Activated CD8-positive, alpha-beta T cell treated with anti-CD3 and anti-CD28 coated beads, Interleukin-2, amount 10 ng/mL, durations not matched to agents 7 days and 5 days (primary cell): ENCODE results near the gene FKBP1A. TPM values are rescaled to one million over a fixed set of nuclear protein-coding genes. Genes with fewer than 3 reads are reported as not detected.
"Not testable (repeated sequence)": the region's sequence is repeated elsewhere in the genome, so short reads cannot be mapped to it uniquely, and the experiment has no call there.

ENCODE experiments used
- ATAC-seq: fragments of 150-1000 bp; cut with Tn5 transposase; one replicate; pipeline ENCODE4 v1.10.0; 2021; ENCODE audit warnings: moderate library complexity
- CTCF ChIA-PET: fragments of 350-600 bp; sonication (Branson Sonifier 250); formaldehyde crosslinking; loops from one replicate; lab custom pipeline; 2021; ENCODE audit warnings: antibody characterized with exemption; lab: Charles Lee
- POLR2A ChIA-PET: fragments of 350-600 bp; sonication (Branson Sonifier 250); formaldehyde crosslinking; loops from one replicate; lab custom pipeline; 2021; ENCODE audit warnings: antibody characterized with exemption; lab: Charles Lee
- DNase-seq: peaks from one replicate; pipeline ENCODE4 v3.0.0-alpha.2; 2020
- H3K27ac Mint-ChIP-seq: one replicate; pipeline ENCODE4 v1.8.0; 2021; ENCODE audit warnings: mild to moderate bottlenecking, mixed read lengths
- H3K27me3 Mint-ChIP-seq: one replicate; pipeline ENCODE4 v1.8.0; 2021; ENCODE audit warnings: low read depth, mixed read lengths
- H3K36me3 Mint-ChIP-seq: one replicate; pipeline ENCODE4 v1.8.0; 2021; ENCODE audit warnings: low read depth, mixed read lengths
- H3K4me1 Mint-ChIP-seq: one replicate; pipeline ENCODE4 v1.8.0; 2021; ENCODE audit warnings: low read depth, mixed read lengths
- H3K4me3 Mint-ChIP-seq: one replicate; pipeline ENCODE4 v1.8.0; 2021; ENCODE audit warnings: mild to moderate bottlenecking, mixed read lengths
- H3K9me3 Mint-ChIP-seq: one replicate; pipeline ENCODE4 v1.8.0; 2022; ENCODE audit warnings: mixed read lengths; ENCODE audit not compliant: insufficient read depth
- total RNA-seq, 2 experiments: library from RNA; stranded (reverse); gene quantifications; one replicate each; pipeline ENCODE4 v1.2.3, GENCODE V29; 2021

FKBP1A gene
- total RNA-seq, 2 experiments from 2014 or later: 288 to 291 TPM

GRCh38 chr20:1362484-1362883, 30.4 kb downstream of the FKBP1A start:
- ATAC-seq (peak; percentile 15), DNase-seq (peak; percentile 42)
- CTCF ChIA-PET: interaction anchor here (1.0 to 2.0 kb wide), 3 partner anchors 19 to 414 kb away, joined by 3 to 13 read pairs (median 4); partner anchors contain the start of gene FKBP1A
- POLR2A ChIA-PET: interaction anchor here (1.1 kb wide), 1 partner anchor 36 kb away, joined by 3 read pairs; no protein-coding TSS in a partner anchor
- Mint-ChIP-seq H3K27ac (peak overlapping the region; percentile 68), H3K4me1 (peaks cover 88% of the 10 kb centered on the region), H3K27me3 (no peaks in the 10 kb centered on the region), H3K36me3 (peaks cover 89% of the 10 kb centered on the region), H3K4me3 (no peak overlapping the region), H3K9me3 (no peaks in the 10 kb centered on the region)

- ATAC-seq (no peak), DNase-seq (no peak)
- CTCF ChIA-PET: interaction anchor here (1.3 to 2.0 kb wide), 2 partner anchors 31 to 33 kb away, joined by 3 to 7 read pairs; no protein-coding TSS in a partner anchor
- H3K27me3 Mint-ChIP-seq: no peaks in the 10 kb centered on the region
- peaks cover 86% of the 10 kb centered on the region for H3K36me3 Mint-ChIP-seq
- POLR2A ChIA-PET: interaction anchor here (1.0 kb wide), 1 partner anchor 10 kb away, joined by 3 read pairs; no protein-coding TSS in a partner anchor
- H3K27ac Mint-ChIP-seq: no peak overlapping the region
- H3K4me3 Mint-ChIP-seq: no peak overlapping the region
- peaks cover 6% of the 10 kb centered on the region for H3K9me3 Mint-ChIP-seq
- peaks cover 83% of the 10 kb centered on the region for H3K4me1 Mint-ChIP-seq
These were observed 32.6 kb downstream of the FKBP1A start for GRCh38 chr20:1360094-1360846.

- CTCF ChIA-PET: interaction anchor here (0.6 to 2.8 kb wide), 14 partner anchors 18 to 79 kb away, joined by 3 to 20 read pairs (median 3); partner anchors contain the start of gene FKBP1A
- peaks cover 88% of the 10 kb centered on the region for H3K36me3 Mint-ChIP-seq
- ATAC-seq: peak; percentile 90
- DNase-seq: peak; percentile 77
- H3K4me1 Mint-ChIP-seq: peaks cover 61% of the 10 kb centered on the region
- H3K27ac Mint-ChIP-seq: peak overlapping the region; percentile 92
- H3K4me3 Mint-ChIP-seq: peak overlapping the region; percentile 64
- no peaks in the 10 kb centered on the region for H3K27me3 Mint-ChIP-seq
- peaks cover 18% of the 10 kb centered on the region for H3K9me3 Mint-ChIP-seq
- POLR2A ChIA-PET: interaction anchor here (0.6 to 2.8 kb wide), 7 partner anchors 19 to 97 kb away, joined by 3 to 10 read pairs (median 4); partner anchors contain the start of gene FKBP1A
These were observed 34.8 kb downstream of the FKBP1A start for GRCh38 chr20:1357921-1358671.

- H3K27ac Mint-ChIP-seq: no peak overlapping the region
- DNase-seq (no peak), ATAC-seq (no peak)
- H3K9me3 Mint-ChIP-seq: peaks cover 41% of the 10 kb centered on the region
- H3K4me1 Mint-ChIP-seq: peaks cover 32% of the 10 kb centered on the region
- H3K4me3 Mint-ChIP-seq: no peak overlapping the region
- H3K36me3 Mint-ChIP-seq: peaks cover 81% of the 10 kb centered on the region
- no peaks in the 10 kb centered on the region for H3K27me3 Mint-ChIP-seq
- POLR2A ChIA-PET: no interaction called here
- CTCF ChIA-PET: interaction anchor here (0.7 kb wide), 1 partner anchor 36 kb away, joined by 3 read pairs; no protein-coding TSS in a partner anchor
These were observed 38.9 kb downstream of the FKBP1A start for GRCh38 chr20:1353956-1354355.

GRCh38 chr20:1346315-1346969, 46.4 kb downstream of the FKBP1A start:
- DNase-seq (peak; percentile 18), ATAC-seq (peak; percentile 64)
- H3K9me3 Mint-ChIP-seq: peaks cover 43% of the 10 kb centered on the region
- H3K4me1 Mint-ChIP-seq: peaks cover 33% of the 10 kb centered on the region
- H3K36me3 Mint-ChIP-seq: peaks cover 47% of the 10 kb centered on the region
- H3K27ac Mint-ChIP-seq: peak overlapping the region; percentile 88
- ChIA-PET CTCF (no interaction called here), POLR2A (no interaction called here)
- H3K27me3 Mint-ChIP-seq: no peaks in the 10 kb centered on the region
- H3K4me3 Mint-ChIP-seq: peak overlapping the region; percentile 65

- peaks cover 33% of the 10 kb centered on the region for H3K4me1 Mint-ChIP-seq
- H3K27me3 Mint-ChIP-seq: no peaks in the 10 kb centered on the region
- no peak overlapping the region for H3K4me3 Mint-ChIP-seq
- no peak for ATAC-seq
- CTCF ChIA-PET: interaction anchor here (1.0 to 1.9 kb wide), 3 partner anchors 11 to 33 kb away, joined by 3 to 5 read pairs (median 4); no protein-coding TSS in a partner anchor
- H3K9me3 Mint-ChIP-seq: peaks cover 35% of the 10 kb centered on the region
- POLR2A ChIA-PET: no interaction called here
- no peak for DNase-seq
- peaks cover 40% of the 10 kb centered on the region for H3K36me3 Mint-ChIP-seq
- H3K27ac Mint-ChIP-seq: no peak overlapping the region
These were observed 47.1 kb downstream of the FKBP1A start for GRCh38 chr20:1345756-1346093.

GRCh38 chr20:1345030-1345755, 47.7 kb downstream of the FKBP1A start:
- peak overlapping the region; percentile 79 for H3K27ac Mint-ChIP-seq
- peaks cover 29% of the 10 kb centered on the region for H3K4me1 Mint-ChIP-seq
- no peak overlapping the region for H3K4me3 Mint-ChIP-seq
- H3K36me3 Mint-ChIP-seq: peaks cover 35% of the 10 kb centered on the region
- no peaks in the 10 kb centered on the region for H3K27me3 Mint-ChIP-seq
- ATAC-seq (peak; percentile 66), DNase-seq (peak; percentile 39)
- POLR2A ChIA-PET: no interaction called here
- peaks cover 32% of the 10 kb centered on the region for H3K9me3 Mint-ChIP-seq
- CTCF ChIA-PET: interaction anchor here (1.0 to 1.9 kb wide), 4 partner anchors 11 to 32 kb away, joined by 3 to 6 read pairs (median 4); partner anchors contain the start of gene SDCBP2

- POLR2A ChIA-PET, ATAC-seq, DNase-seq, H3K27me3 Mint-ChIP-seq, H3K4me3 Mint-ChIP-seq, H3K27ac Mint-ChIP-seq: not testable (repeated sequence)
- Mint-ChIP-seq H3K4me1 (peaks cover 30% of the 10 kb centered on the region), H3K9me3 (peaks cover 21% of the 10 kb centered on the region), H3K36me3 (peaks cover 27% of the 10 kb centered on the region)
- CTCF ChIA-PET: interaction anchor here (0.6 to 1.9 kb wide), 4 partner anchors 13 to 63 kb away, joined by 3 to 6 read pairs (median 4); partner anchors contain the start of gene SDCBP2
These were observed 49.3 kb downstream of the FKBP1A start for GRCh38 chr20:1343446-1344124.

- no peak overlapping the region for H3K4me3 Mint-ChIP-seq
- H3K9me3 Mint-ChIP-seq: peaks cover 3% of the 10 kb centered on the region
- POLR2A ChIA-PET: no interaction called here
- peaks cover 34% of the 10 kb centered on the region for H3K4me1 Mint-ChIP-seq
- no peak for ATAC-seq
- H3K27me3 Mint-ChIP-seq: no peaks in the 10 kb centered on the region
- CTCF ChIA-PET: interaction anchor here (0.9 kb wide), 1 partner anchor 11 kb away, joined by 5 read pairs; no protein-coding TSS in a partner anchor
- H3K36me3 Mint-ChIP-seq: peaks cover 16% of the 10 kb centered on the region
- H3K27ac Mint-ChIP-seq: no peak overlapping the region
- no peak for DNase-seq
These were observed 51.1 kb downstream of the FKBP1A start for GRCh38 chr20:1341561-1342265.

GRCh38 chr20:1338801-1339200, 54.1 kb downstream of the FKBP1A start:
- Mint-ChIP-seq H3K27ac (no peak overlapping the region), H3K9me3 (no peaks in the 10 kb centered on the region), H3K36me3 (peaks cover 27% of the 10 kb centered on the region), H3K27me3 (no peaks in the 10 kb centered on the region), H3K4me3 (no peak overlapping the region), H3K4me1 (peaks cover 32% of the 10 kb centered on the region)
- DNase-seq (peak; percentile 16), ATAC-seq (no peak)
- ChIA-PET POLR2A (interaction anchor here (0.6 kb wide), 1 partner anchor 13 kb away, joined by 3 read pairs; no protein-coding TSS in a partner anchor), CTCF (interaction anchor here (1.4 to 1.8 kb wide), 2 partner anchors 10 to 165 kb away, joined by 4 read pairs; partner anchors contain the start of gene SDCBP2)
